ENCODE results near the gene PTGIS.
A peak's percentile ranks its signal among the peaks of the same experiment; 100 is the strongest.

The PTGIS gene

DNA sequence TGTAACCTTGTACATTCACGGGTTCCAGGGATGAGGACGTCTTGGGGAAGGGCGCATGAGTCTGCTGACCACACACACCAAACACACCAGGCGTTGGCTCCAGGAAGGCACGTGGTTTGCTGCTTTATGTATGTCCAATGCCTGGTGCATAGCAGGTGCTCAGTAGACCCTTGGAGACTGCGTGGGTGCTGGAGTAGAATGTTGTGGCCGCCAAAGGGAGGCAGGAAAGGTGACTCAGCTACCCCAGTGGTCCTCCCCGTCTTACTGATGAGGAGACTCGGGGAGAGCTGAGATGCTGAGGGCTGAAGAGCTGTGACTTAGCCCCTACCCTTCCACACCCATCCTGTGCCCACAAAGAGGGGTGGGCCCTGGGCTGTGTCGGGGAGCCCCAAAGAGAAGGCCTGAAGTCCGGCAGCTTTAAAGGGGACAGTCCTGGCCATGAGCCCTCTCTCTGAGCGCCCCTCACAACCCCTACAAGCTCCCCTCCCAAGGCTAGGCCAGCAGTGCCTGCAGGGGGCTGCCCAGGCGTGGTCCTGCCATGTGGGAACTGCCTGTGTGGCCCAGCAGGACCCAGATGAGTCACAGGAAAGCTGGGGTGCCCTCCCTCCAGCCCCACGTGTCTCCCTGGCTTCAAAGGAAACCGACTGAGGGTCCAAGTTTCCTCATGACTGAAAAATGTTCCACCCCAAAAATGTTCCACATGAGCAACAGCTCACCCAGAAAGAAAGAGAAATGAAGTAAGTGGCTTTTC lies 28.0 kb upstream of the PTGIS start:
- no peak for DNase-seq

DNA sequence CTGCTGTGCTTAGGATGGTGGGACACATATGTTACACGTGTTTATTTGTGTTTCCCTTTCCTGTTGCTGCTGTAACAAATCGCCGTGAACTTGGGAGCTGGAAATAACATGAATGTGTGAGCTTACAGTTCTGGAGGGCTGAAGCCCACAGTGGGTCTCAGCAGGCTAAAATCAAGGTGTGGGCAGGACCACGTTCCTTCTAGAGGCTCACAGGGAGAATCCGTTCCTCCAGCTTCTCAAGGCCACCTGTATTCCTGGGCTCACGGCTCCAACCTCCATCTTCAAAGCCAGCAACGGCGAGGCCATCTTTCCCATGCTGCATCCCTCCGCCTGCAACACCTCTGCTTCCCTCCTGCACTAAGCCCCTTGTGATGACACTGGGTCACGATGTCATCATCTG lies 27.4 kb upstream of the PTGIS start:
- no peak for DNase-seq

GRCh38 chr20:49594931-49595315 lies 27.0 kb upstream of the PTGIS start:
- DNase-seq: no peak

- peak; percentile 62 for DNase-seq
These were observed 26.4 kb upstream of the PTGIS start for GRCh38 chr20:49594143-49594930.

GRCh38 chr20:49593466-49594142 lies 25.7 kb upstream of the PTGIS start:
- DNase-seq: no peak

DNA sequence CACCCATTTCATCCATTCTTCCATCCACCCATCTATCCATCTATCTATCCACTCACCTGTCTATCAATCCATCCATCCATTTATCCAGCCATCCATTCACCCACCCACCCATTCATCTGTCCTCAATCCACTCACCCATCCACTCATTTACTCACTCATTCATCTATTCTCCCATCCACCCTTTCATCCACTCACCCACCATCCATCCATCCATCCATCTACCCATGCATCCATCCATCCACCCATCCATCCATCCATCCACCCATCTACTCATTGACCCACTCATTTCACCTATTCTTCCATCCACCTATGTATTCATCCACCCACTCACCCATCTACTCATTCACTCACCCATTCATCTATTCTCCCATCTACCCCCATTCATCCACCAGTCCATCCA lies 24.2 kb upstream of the PTGIS start:
- DNase-seq: no peak

- DNase-seq: no peak
These were observed 23.4 kb upstream of the PTGIS start for GRCh38 chr20:49591217-49591865.

DNA sequence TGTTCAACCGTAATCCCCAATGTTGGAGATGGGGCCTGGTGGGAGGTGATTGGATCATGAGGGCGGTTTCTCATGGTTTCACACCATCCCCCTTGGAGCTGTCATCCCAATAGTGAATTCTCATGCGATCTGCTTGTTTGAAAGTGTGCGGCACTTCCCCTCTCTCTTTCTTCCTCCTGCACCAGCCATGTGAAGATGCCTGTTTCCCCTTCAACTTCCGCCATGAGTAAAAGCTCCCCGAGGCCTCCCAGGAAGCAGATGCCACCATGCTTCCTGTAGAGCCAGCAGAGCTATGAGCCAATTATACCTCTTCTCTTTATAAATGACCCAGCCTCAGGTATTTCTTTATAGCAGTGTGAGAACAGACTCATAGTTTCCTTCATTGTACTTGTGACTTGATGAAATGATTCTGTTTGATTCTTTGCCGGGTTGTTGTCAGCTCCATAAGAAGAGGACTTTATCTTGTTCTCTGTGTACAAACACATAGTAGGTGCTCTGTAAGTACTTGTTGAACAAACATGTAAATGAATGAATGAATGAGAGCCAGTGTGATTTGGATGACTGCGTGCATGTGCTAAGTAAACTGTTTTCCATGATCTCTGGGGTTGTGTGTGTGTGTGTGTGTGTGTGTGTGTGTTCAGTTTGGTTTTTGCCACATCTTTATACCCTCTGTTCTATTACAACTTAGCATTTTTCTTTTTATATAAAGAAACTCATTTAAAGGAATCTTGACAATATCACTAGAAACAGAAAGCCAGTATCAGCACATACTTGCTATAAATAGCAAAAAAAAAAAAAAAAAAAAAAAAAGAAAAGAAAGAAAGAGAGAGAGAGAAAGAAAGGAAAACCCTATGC lies 22.5 kb upstream of the PTGIS start:
- DNase-seq: no peak

DNA sequence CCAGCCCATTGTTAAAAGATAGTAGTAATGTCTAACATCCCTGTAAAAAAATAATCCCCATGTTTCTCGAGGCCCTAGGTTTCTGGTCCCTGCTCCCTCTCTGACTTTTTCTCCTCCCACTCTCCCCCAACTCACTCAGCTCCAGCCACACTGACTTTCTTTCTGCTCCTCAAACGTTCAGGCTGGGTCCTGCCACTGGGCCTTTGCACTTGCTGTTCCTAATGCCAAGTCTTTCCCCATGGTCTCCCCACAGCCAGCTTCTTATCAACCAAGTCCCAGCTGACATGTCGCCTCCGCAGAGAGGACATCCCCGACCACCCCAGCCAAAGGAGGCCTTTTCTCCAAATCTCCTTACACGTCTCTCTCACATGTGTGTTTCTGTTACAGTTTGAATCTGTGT lies 21.8 kb upstream of the PTGIS start:
- DNase-seq: no peak

DNA sequence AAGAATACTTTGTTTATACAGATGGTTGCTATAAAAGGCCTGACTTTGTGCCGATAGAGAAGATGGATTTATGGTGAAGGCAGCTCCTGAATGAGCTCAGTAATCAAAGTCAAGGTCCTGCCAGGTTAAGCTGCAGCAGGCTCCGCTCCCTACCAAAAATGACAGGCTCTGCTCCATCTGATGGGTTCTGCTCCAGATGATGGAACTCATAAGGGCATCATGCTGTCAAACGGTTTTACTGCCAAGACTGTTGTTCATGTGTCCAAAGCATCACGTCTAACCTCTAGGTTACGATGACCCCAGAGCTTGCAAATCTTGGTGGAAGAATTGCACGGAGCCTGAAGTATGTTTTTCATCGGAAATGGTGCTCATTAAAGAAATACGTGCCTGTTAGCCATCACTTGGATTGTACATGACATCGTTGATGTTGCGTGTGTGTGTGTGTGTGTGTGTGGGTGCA lies 19.2 kb upstream of the PTGIS start:
- no peak for DNase-seq

- no peak for DNase-seq
These were observed 17.8 kb upstream of the PTGIS start for GRCh38 chr20:49585585-49586245.

GRCh38 chr20:49584418-49585382 lies 16.8 kb upstream of the PTGIS start:
- DNase-seq: no peak

- no peak for DNase-seq
These were observed 15.9 kb upstream of the PTGIS start for GRCh38 chr20:49583669-49584417.

GRCh38 chr20:49583343-49583668 lies 15.4 kb upstream of the PTGIS start:
- no peak for DNase-seq

DNA sequence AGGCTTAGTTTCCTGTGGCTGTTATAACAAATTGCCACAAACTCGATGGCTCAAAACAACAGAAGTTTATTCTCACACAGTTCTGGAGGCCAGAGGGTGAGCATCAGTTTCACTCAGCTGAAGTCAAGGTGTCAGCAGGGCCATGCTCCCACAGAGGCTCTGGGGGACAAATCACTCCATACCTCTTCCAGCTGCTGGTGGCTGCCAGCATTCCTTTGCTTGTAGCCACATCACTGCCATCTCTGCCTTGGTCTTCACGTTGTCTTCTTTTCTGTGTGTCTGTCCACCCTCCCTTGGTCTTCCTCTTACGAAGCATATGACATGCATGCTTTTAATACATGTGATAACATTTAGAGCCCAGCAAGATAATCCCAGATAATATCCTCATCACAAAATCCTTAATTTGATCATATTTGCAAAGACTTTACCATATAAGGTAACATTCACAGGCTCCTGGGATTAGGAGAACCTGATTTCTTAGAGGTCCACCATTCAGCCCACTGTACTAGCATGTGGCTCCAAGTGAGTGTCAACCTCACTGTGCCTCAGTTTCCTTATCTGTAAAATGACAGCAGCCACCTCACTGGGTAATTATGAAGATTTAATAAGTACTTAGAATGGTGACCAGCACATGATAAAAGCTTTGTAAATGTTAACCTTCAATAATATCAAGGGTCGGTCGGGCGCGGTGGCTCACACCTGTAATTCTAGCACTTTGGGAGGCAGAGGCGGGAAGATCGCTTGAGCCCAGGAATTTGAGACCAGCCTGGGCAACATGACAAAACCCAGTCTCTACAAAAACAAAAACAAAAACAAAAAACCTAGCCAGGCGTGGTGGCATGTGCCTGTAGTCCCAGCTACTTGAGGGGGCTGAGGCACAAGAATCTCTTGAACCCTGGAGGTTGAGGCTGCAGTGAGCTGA lies 14.7 kb upstream of the PTGIS start:
- no peak for DNase-seq

GRCh38 chr20:49581482-49581881 lies 13.5 kb upstream of the PTGIS start:
- DNase-seq: no peak

GRCh38 chr20:49580813-49581174 lies 12.9 kb upstream of the PTGIS start:
- no peak for DNase-seq

DNA sequence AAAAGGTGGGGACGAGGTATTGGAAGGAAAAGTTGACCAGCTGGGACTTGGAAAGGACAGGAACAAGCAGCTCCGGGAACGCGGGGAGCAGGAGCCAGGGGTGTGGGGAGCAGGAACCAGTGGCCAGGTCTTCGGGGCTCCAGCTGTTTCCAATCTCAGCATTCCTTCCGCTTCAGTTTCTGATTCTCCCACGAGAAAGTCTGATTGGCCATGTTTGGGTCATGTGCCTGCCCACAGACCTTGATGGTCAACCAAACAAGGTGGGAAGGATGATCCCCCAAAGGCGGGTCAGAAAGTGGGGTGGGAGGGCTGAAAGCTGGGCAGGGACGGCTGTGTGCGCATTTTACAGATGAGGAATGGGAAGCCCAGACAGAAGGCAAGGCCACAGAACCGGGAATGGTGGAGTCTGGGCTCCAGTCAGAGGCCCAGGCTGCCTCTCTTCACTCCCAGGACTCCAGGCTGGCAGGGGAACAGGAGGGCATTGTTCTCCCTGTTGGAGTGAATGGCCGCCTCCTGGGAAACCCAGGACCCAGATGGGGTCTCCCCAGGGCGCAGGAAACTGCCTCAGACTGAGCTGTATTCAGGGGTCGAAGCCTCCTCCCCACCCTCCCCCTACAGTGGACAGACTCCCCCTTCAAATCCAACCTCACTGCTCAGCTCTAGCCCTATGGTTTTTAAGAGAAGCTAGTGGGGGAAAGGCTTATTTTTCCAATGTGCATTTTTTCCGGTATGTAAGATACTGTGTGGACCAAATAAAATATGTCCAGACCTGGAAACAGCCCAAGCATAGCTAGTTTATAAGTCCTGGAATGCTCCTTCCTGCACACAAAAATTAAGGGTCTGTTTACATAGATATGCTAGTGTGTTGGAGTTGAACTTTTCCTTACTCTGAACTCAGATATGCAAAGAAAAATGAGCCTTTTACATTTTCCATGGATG lies 12.2 kb upstream of the PTGIS start:
- no peak for DNase-seq
